ENCODE data around the gene ST6GALNAC6.
A peak's percentile ranks its signal among the peaks of the same experiment; 100 is the strongest.

- TF ChIP-seq POLR2A (IDR thresholded peaks at IDR 0.05): peak; percentile 43 to 56
- TF ChIP-seq, protein P1, sequence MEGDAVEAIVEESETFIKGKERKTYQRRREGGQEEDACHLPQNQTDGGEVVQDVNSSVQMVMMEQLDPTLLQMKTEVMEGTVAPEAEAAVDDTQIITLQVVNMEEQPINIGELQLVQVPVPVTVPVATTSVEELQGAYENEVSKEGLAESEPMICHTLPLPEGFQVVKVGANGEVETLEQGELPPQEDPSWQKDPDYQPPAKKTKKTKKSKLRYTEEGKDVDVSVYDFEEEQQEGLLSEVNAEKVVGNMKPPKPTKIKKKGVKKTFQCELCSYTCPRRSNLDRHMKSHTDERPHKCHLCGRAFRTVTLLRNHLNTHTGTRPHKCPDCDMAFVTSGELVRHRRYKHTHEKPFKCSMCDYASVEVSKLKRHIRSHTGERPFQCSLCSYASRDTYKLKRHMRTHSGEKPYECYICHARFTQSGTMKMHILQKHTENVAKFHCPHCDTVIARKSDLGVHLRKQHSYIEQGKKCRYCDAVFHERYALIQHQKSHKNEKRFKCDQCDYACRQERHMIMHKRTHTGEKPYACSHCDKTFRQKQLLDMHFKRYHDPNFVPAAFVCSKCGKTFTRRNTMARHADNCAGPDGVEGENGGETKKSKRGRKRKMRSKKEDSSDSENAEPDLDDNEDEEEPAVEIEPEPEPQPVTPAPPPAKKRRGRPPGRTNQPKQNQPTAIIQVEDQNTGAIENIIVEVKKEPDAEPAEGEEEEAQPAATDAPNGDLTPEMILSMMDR (IDR thresholded peaks at IDR 0.05): no peak
These were observed 21.8 kb downstream of the ST6GALNAC6 start, which contains the start of gene AK1 for GRCh38 chr9:127877566-127877998.
